GM12864 (cell line): Measurements from ENCODE around the gene DHX34.

Source experiments
- DNase-seq: peaks from one replicate; pipeline ENCODE4 v3.0.0-alpha.2; 2011; ENCODE audit warnings: low read depth
- H3K4me3 ChIP-seq: 2 replicates; pipeline ENCODE4 v1.5.1; 2011; ENCODE audit warnings: mild to moderate bottlenecking, low read depth, low read length, control low read depth
- TF ChIP-seq, protein P1 (sequence below): IDR thresholded peaks from 2 replicates; pipeline ENCODE4 v1.5.1; 2011; ENCODE audit warnings: low read depth, mild to moderate bottlenecking, moderate library complexity, low read length, control low read depth, inconsistent platforms; ENCODE audit errors: missing control alignments

DHX34 gene

DNA sequence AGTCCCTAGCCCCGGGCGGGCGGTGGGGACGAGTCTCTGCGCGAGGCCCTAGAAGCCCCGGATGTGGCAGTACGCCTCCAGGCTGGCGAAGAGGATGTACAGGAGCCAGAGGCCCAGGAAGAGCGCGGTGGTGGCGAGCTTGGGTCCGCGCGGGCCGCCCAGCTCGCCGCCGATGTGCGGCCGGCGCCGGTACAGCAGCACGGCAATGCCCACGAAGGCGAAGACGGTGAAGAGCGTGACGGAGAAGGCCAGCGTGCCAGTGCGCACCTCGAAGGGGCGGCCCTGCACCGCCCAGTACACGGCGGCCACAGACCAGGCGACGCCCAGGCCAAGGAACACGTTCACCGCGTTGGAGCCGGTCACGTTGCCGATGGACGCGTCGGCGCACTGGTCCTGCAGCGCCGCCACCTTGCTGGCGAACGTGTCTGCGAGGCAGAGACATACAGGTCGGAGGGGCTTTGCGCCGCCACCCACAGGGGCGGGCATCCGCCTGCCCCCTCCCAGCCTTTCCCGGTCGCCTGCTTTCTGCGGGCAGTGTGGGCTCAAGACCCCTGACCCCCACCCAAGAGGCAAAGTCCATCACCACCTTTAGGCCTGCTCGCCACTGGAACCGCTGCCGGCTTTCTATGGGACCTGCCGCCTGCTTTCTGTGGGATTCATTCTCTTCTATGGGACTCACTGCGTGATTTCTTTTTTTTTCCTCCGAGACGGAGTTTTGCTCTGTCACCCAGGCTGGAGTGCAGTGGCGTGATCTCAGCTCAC lies 81.1 kb downstream of the DHX34 start:
- DNase-seq = no peak
- TF ChIP-seq, protein P1, sequence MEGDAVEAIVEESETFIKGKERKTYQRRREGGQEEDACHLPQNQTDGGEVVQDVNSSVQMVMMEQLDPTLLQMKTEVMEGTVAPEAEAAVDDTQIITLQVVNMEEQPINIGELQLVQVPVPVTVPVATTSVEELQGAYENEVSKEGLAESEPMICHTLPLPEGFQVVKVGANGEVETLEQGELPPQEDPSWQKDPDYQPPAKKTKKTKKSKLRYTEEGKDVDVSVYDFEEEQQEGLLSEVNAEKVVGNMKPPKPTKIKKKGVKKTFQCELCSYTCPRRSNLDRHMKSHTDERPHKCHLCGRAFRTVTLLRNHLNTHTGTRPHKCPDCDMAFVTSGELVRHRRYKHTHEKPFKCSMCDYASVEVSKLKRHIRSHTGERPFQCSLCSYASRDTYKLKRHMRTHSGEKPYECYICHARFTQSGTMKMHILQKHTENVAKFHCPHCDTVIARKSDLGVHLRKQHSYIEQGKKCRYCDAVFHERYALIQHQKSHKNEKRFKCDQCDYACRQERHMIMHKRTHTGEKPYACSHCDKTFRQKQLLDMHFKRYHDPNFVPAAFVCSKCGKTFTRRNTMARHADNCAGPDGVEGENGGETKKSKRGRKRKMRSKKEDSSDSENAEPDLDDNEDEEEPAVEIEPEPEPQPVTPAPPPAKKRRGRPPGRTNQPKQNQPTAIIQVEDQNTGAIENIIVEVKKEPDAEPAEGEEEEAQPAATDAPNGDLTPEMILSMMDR = no peak
- H3K4me3 ChIP-seq = no peak overlapping the region; the same call in 1 of the 2 replicates

DNA sequence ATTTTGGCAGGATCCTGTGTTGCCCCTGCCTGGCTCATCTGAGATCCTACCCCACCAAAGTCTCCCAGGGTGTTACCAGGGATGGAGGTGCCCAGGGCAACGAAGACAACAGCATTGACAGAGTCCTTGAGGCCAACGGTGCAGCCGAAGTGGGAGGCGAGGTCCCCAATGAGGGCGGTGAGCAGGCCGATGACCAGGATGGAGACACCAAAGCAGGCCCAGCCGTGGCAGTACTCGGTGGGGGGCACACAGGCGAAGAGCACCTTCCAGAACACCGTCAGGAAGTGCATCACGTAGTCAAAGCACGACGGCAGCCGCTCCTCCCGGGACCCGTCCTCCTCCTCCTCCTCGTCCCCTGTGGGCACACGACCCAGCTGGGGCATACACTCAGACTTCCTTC lies 83.0 kb downstream of the DHX34 start:
- no peak overlapping the region for H3K4me3 ChIP-seq
- no peak for DNase-seq
- TF ChIP-seq, protein P1 = no peak
